Central memory CD8-positive, alpha-beta T cell (primary cell): ENCODE results near the gene GULP1.
"Not testable (repeated sequence)": the region's sequence is repeated elsewhere in the genome, so short reads cannot be mapped to it uniquely, and the experiment has no call there.

ENCODE experiments used
- ATAC-seq: fragments of 150-1000 bp; cut with Tn5 transposase; replicated peaks from 2 replicates; pipeline ENCODE4 v1.10.0; 2022; ENCODE audit warnings: mild to moderate bottlenecking, moderate FRiP score, moderate number of reproducible peaks; ENCODE audit not compliant: poor library complexity, severe bottlenecking; ENCODE audit errors: extremely low read depth
- DNase-seq, 2 donors: peaks; one replicate each; pipeline ENCODE4 v3.0.0; 2021; ENCODE audit warnings: low spot score in 2 of 2
- H3K27ac Mint-ChIP-seq: one replicate; pipeline ENCODE4 v1.8.0; 2022; ENCODE audit warnings: low read depth, mild to moderate bottlenecking, moderate library complexity, mixed read lengths
- H3K27me3 Mint-ChIP-seq: one replicate; pipeline ENCODE4 v1.8.0; 2022; ENCODE audit warnings: mixed read lengths
- H3K36me3 Mint-ChIP-seq: one replicate; pipeline ENCODE4 v1.8.0; 2022; ENCODE audit warnings: mild to moderate bottlenecking, moderate library complexity, mixed read lengths; ENCODE audit not compliant: insufficient read depth
- H3K4me1 Mint-ChIP-seq: one replicate; pipeline ENCODE4 v1.8.0; 2022; ENCODE audit warnings: mixed read lengths
- H3K4me3 Mint-ChIP-seq: one replicate; pipeline ENCODE4 v1.8.0; 2022; ENCODE audit warnings: mild to moderate bottlenecking, moderate library complexity, mixed read lengths
- H3K9me3 Mint-ChIP-seq: one replicate; pipeline ENCODE4 v1.8.0; 2022; ENCODE audit warnings: mixed read lengths

Gene GULP1

DNA sequence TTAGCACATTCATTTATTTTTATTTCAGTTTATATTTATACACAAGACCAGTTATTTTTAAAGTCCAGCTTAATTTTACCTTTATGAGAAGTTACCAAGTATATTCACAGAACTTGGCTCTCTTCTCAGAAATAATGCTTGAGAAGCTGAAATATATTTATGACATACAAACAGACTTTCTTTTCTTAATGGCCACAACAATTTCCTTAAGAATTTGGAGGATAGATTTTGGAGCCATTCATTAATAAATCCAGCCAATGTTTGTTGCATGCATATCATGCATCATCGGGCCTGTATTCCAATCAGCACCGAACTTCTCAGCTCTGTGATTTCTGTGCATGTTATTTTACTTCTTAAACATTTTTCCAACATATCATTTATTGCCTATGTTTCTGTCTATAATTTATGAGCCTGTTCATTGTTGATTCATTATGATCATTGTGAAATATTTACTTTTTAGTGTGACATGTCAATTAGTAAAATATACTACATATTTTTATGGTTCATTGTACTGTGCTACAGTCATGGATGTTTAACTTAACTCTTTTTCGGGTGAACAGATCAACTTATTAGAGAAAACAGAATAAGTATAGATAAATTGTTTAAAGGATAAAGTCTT is 3.5 kb downstream of the GULP1 start:
- no peaks in the 10 kb centered on the region for H3K4me1 Mint-ChIP-seq
- no peak for DNase-seq

DNA sequence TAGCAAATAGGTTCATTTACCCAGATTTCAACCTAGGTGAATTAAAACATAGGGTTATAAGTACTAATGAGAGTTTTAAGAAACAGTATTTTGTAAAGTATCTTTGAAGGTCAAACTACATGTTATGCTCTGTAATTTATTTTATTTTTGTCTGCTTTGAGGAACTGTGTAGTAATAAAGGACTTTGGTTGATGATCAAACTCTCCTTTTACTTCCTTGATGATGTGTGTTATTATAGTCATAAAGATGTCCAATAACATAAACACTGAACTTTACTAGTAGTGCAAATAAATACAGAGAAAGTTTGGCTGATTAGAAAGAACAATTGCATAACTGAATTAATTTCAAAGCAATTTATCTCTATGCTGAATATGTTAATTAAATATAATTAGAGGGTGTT is 6.3 kb downstream of the GULP1 start:
- Mint-ChIP-seq H3K4me1 (no peaks in the 10 kb centered on the region), H3K27me3 (peaks cover 8% of the 10 kb centered on the region), H3K4me3 (no peak overlapping the region), H3K9me3 (no peaks in the 10 kb centered on the region), H3K27ac (no peak overlapping the region), H3K36me3 (no peaks in the 10 kb centered on the region)
- DNase-seq (no peak), ATAC-seq (no peak)

More for the DNA sequence above, 3.5 kb downstream of the GULP1 start:
- Mint-ChIP-seq H3K27ac (no peak overlapping the region), H3K4me3 (no peak overlapping the region), H3K36me3 (no peaks in the 10 kb centered on the region), H3K9me3 (no peaks in the 10 kb centered on the region), H3K27me3 (peaks cover 29% of the 10 kb centered on the region)
- ATAC-seq, result no peak

DNA sequence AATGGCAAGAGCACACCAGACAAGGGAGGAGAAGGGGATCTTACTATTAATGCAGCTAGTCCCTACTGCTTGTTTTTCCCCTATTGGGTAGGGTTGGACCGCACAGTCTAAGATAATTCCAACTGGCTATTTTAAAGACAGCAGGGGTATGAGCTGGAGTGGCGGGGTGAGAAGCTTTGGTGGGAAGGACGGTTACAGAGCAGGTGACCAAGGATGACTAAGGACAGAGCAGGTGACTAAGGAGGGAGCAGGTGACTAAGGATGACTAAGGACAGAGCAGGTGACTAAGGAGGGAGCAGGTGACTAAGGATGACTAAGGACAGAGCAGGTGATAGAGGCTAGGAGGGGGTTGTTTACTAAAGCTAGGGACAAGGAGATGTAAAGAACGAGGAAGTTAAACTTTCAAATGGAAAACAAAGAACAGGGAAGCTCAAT is 7.3 kb downstream of the GULP1 start:
- H3K27ac Mint-ChIP-seq, H3K9me3 Mint-ChIP-seq, H3K4me3 Mint-ChIP-seq, DNase-seq, ATAC-seq, H3K36me3 Mint-ChIP-seq, H3K4me1 Mint-ChIP-seq, H3K27me3 Mint-ChIP-seq: not testable (repeated sequence)

DNA sequence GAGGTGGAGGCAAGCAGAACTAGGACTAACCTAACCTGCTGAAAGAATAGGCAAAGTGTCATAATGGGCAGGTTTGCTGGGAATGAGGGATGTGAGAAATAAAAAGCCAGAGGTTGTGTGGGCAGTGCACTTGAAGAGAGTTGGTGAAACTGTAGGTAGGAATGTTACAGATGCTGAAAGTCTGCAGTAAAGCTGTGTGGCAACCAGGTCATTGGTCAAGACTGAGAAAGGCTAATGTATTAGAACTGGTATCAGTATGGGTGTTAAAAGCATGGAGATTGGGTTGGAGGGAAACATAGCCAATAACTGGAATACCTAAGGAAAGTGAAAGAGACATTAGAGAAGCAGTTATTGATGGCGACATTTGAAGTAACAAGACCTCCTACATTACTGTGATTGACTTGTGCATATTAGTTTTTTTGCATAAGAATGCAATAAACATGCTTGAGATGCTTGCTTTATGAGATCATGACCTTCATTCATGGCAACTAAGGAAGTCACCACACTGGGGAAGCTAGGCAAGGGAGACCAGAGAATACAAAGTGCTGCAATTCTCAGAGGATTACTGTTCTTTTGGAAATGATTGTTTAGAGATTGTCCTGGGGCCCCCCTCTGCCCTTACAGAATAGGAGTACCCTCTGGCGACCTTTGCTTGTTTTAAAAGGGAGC is 11.8 kb downstream of the GULP1 start:
- H3K4me1 Mint-ChIP-seq, result no peaks in the 10 kb centered on the region

DNA sequence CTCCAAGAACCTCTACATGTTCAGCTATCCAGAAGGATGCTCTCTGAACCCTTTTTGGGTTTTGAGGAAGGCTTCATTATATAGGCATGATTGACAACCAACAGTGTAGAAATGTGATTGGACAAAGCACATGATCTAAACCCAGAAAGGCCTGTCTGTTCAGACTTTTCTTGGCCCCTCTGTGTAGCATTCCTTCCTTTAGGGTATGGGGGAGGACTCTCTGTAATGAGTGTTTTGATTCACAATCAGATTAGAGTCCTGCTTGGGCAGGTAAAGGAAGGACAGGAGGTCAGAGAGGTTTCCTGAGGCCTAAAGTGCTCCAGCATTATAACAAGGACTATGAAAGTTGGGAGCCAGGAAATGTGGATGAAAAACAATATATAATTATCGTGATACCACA is 13.6 kb downstream of the GULP1 start:
- no peak for ATAC-seq
- no peak for DNase-seq
- Mint-ChIP-seq H3K4me3 (no peak overlapping the region), H3K4me1 (no peaks in the 10 kb centered on the region), H3K9me3 (peaks cover 15% of the 10 kb centered on the region), H3K27ac (no peak overlapping the region), H3K27me3 (no peaks in the 10 kb centered on the region), H3K36me3 (peaks cover 2% of the 10 kb centered on the region)

More for the DNA sequence above, 11.8 kb downstream of the GULP1 start:
- Mint-ChIP-seq H3K27ac (no peak overlapping the region), H3K4me3 (no peak overlapping the region), H3K36me3 (peaks cover 2% of the 10 kb centered on the region), H3K27me3 (no peaks in the 10 kb centered on the region), H3K9me3 (peaks cover 15% of the 10 kb centered on the region)
- ATAC-seq, result no peak
- no peak for DNase-seq

DNA sequence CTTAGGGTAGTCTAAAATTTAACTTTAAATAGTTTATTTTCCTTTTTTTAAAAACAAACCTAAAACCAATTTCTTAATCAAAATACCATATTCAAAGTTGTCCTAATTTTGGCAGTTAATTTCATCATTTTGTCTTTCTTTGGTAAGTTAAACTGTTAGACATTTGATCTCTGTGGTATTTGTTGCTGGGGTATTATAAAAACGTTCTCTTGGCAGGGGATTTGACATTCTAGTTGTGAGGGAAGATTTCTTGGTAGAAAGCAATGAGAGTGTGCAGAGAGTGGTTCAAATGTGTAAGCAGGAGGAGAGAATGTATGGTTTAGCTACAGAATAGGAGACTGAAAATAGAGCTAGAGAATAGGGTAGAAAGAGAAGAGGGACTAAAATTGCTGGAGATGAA is 14.6 kb downstream of the GULP1 start:
- Mint-ChIP-seq H3K4me3 (no peak overlapping the region), H3K9me3 (peaks cover 15% of the 10 kb centered on the region), H3K27me3 (no peaks in the 10 kb centered on the region), H3K4me1 (no peaks in the 10 kb centered on the region), H3K36me3 (peaks cover 2% of the 10 kb centered on the region), H3K27ac (no peak overlapping the region)
- ATAC-seq, result no peak
- no peak for DNase-seq

DNA sequence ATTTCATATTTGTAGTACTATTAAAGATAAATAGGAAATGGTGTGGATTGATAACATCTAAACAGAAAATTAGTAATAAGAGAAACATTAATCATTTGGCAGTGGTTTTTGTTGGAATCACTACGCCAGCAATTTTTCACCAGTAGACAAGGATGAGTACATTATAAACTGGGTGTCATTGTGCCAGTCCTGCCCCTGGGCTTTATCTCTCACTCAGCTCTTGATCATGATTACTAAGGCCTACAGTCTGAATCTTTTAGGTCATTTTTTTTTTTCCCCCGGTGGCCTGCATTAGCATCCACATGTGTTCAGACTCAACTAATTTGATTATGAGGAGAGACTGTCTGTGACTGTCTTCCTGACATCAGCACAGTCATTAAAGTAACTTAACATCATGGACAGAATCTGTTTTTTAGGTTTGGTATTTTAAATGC is 16.2 kb downstream of the GULP1 start:
- no peak overlapping the region for H3K27ac Mint-ChIP-seq
- H3K36me3 Mint-ChIP-seq, result peaks cover 2% of the 10 kb centered on the region
- H3K9me3 Mint-ChIP-seq, result peaks cover 15% of the 10 kb centered on the region
- no peak for DNase-seq
- H3K4me1 Mint-ChIP-seq, result no peaks in the 10 kb centered on the region
- H3K4me3 Mint-ChIP-seq, result no peak overlapping the region
- ATAC-seq, result no peak
- H3K27me3 Mint-ChIP-seq, result no peaks in the 10 kb centered on the region

DNA sequence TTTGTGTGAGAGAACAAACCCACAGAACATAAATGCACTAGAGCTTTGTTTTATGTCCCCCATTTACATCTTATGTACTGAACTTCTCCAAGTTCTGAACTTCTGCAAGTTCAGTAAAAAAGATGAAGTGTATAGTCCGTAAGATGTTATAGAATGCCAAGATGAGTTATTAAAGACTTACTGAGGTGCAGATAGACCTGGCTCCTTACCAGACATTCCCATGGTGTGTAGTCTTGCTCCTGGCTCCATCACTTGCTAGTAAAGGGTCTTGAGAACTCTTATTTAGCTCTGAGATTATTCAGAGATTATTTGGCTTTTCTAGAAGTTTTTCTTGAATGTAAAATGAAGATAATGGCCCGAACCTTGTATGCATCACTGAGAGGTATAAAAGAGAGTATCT is 16.8 kb downstream of the GULP1 start:
- Mint-ChIP-seq H3K27me3 (no peaks in the 10 kb centered on the region), H3K9me3 (peaks cover 15% of the 10 kb centered on the region), H3K36me3 (peaks cover 2% of the 10 kb centered on the region), H3K27ac (no peak overlapping the region), H3K4me1 (no peaks in the 10 kb centered on the region), H3K4me3 (no peak overlapping the region)
- ATAC-seq (no peak), DNase-seq (no peak)

DNA sequence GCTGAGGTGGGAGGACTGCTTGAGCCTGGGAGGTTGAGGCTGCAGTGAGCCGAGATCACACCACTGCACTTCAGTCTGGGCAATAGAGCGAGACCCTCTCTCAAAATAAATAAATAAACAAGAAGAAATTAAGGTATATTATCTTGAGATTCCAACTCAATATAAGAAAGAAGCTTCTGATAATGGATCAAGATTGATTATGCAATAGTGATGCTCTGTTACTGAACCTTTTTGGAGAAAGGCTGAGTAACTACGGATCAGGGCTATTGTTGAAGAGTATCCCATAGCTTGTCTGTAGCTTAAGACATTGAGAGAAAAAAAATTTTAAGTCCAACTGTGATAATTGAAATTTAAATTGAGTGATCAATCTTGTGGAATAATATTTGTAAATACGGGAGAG is 17.7 kb downstream of the GULP1 start:
- ATAC-seq (no peak), DNase-seq (no peak)
- Mint-ChIP-seq H3K27ac (no peak overlapping the region), H3K9me3 (peaks cover 15% of the 10 kb centered on the region), H3K4me1 (no peaks in the 10 kb centered on the region), H3K27me3 (no peaks in the 10 kb centered on the region), H3K36me3 (peaks cover 2% of the 10 kb centered on the region), H3K4me3 (no peak overlapping the region)

DNA sequence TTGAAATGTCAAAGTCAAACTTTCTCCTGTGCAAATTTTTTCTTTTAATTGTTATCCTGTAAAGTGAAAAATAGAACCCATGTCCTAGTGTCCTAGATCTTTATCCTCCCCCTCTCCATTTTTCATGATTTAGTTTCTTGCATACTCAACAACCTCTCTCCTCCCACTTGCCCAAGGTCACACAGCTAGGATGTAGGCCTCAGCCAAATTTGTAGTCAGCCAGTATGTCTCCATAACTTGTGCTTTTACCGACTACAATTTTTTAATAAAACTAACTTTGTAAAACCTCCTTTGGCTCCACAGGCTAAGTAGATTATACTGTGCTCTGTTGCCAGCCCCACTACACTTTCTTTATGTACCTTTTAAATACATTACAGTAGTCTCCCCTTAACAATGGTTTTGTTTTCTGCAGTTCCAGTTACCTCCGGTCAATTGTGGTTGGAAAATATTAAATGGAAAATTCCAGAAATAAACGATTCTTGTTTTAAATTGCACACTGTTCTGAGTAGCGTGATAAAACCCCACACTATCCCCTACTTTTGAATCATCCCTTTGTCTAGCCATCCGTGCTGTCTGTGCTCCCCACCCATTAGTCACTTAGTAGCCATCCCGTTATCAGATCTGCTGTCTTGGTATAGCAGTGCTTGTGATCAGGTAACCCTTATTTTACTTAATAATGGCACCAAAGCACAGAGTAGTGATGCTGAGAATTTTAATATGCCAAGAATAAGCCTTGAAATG is 22.8 kb downstream of the GULP1 start:
- Mint-ChIP-seq H3K4me1 (no peaks in the 10 kb centered on the region), H3K27me3 (no peaks in the 10 kb centered on the region), H3K9me3 (peaks cover 7% of the 10 kb centered on the region), H3K36me3 (no peaks in the 10 kb centered on the region), H3K27ac (no peak overlapping the region), H3K4me3 (no peak overlapping the region)
- ATAC-seq, result no peak
- DNase-seq, result no peak

DNA sequence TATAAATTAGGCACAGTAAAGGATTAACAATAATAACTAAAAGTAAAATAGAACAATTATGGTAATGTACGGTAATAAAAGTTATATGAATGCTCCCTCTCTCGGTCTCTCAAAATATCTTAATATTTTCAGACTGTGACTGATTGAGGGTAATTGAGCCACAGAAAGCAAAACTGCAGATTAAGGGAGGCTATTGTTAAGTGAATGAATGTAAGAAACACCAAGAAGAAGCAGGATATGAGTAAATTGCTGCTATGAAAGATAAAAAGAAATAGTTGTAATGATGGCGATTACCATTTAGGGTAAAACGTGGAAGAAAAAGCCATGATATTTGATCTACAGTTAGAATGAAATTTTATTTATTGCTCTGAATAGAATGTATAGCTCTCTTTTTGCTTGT is 24.1 kb downstream of the GULP1 start:
- Mint-ChIP-seq H3K27ac (no peak overlapping the region), H3K4me3 (no peak overlapping the region), H3K4me1 (no peaks in the 10 kb centered on the region), H3K36me3 (no peaks in the 10 kb centered on the region), H3K27me3 (no peaks in the 10 kb centered on the region), H3K9me3 (peaks cover 12% of the 10 kb centered on the region)
- ATAC-seq, result no peak
- DNase-seq, result no peak

DNA sequence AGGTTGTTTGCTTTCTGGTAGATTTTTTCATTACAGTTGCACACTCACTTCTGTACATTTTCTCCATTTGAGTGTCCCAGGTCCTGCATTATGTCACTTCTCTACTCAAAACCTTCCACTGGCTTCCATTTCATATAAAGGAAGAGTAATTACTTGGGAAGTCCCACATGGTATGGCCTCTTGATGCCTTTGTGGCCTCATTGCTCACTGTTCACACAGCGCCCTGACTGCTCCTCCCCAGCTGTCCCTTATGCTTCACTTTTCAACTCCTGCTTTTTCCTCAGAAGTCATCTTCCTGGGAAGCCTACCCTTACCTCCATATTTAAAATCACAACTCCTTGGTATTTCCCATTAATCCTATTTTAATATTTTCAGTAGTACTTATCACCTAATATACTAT is 24.7 kb downstream of the GULP1 start:
- Mint-ChIP-seq H3K27me3 (no peaks in the 10 kb centered on the region), H3K9me3 (peaks cover 12% of the 10 kb centered on the region), H3K36me3 (no peaks in the 10 kb centered on the region), H3K4me1 (no peaks in the 10 kb centered on the region), H3K4me3 (no peak overlapping the region), H3K27ac (no peak overlapping the region)
- no peak for ATAC-seq
- DNase-seq, result no peak
